H1 (cell line): Measurements from ENCODE around the gene TMEM250. TPM values are rescaled to one million over a fixed set of nuclear protein-coding genes. Genes with fewer than 3 reads are reported as not detected.

Experiments
- CTCF ChIA-PET: fragments of 300-600 bp; sonication (Branson Sonifier 250); formaldehyde crosslinking; loops from one replicate; lab custom pipeline; 2021; ENCODE audit not compliant: partially characterized antibody; lab: Charles Lee
- POLR2A ChIA-PET: fragments of 300-600 bp; sonication (Branson Sonifier 250); formaldehyde crosslinking; loops from one replicate; lab custom pipeline; 2021; ENCODE audit warnings: inconsistent platforms; ENCODE audit not compliant: partially characterized antibody; lab: Charles Lee
- DNase-seq, 2 experiments: peaks; one replicate each; pipeline versions ENCODE4 v3.0.0 to v3.0.0-alpha.2; 2010 to 2022; ENCODE audit warnings: low spot score in 2 of 2, low read depth in 1 of 2, mixed read lengths in 1 of 2
- FAIRE-seq: peaks from 2 replicates; lab custom pipeline; 2011; peaks lifted over from hg19 to GRCh38; lab: Jason Lieb, UNC
- H2AFZ ChIP-seq: 2 replicates; pipeline ENCODE4 v1.8.1; 2012; ENCODE audit warnings: low read length, inconsistent platforms
- H2AK5ac ChIP-seq: 2 replicates; pipeline ENCODE4 v1.6.1; 2013; ENCODE audit warnings: low read depth, low read length
- H2BK120ac ChIP-seq: replicated peaks from 2 replicates; pipeline ENCODE3; 2013; ENCODE audit warnings: low read depth, low read length, inconsistent platforms
- H2BK12ac ChIP-seq: 2 replicates; pipeline ENCODE4 v1.6.1; 2013; ENCODE audit warnings: low read depth, low read length
- H2BK15ac ChIP-seq: 2 replicates; pipeline ENCODE4 v1.6.1; 2013; ENCODE audit warnings: low read length
- H2BK20ac ChIP-seq: 2 replicates; pipeline ENCODE4 v1.6.1; 2013; ENCODE audit warnings: low read length
- H2BK5ac ChIP-seq: 2 replicates; pipeline ENCODE4 v1.6.1; 2013; ENCODE audit warnings: low read depth, low read length
- H3K14ac ChIP-seq: 2 replicates; pipeline ENCODE4 v1.6.1; 2013; ENCODE audit warnings: inconsistent platforms; ENCODE audit not compliant: insufficient read length
- H3K18ac ChIP-seq: 2 replicates; pipeline ENCODE4 v1.6.1; 2013; ENCODE audit warnings: low read length; ENCODE audit errors: extremely low read depth
- H3K23ac ChIP-seq: 2 replicates; pipeline ENCODE4 v1.6.1; 2013; ENCODE audit warnings: inconsistent platforms; ENCODE audit not compliant: insufficient read length
- H3K23me2 ChIP-seq: 2 replicates; pipeline ENCODE4 v1.6.1; 2013; ENCODE audit warnings: low read depth, low read length
- H3K27ac ChIP-seq: 2 replicates; pipeline ENCODE4 v1.6.1; 2011; ENCODE audit warnings: low read depth, low read length, inconsistent platforms
- H3K27me3 ChIP-seq, 4 experiments: replicated peaks in 1 of 4; 1 replicate in 1 of 4; 2 replicates in 3 of 4; pipeline versions ENCODE4 v1.6.1 to v1.8.1; 2011 to 2013; ENCODE audit warnings: low read length in 3 of 4, mild to moderate bottlenecking in 3 of 4, inconsistent platforms in 2 of 4, mixed read lengths in 2 of 4, moderate library complexity in 1 of 4; ENCODE audit not compliant: control insufficient read depth in 3 of 4, insufficient read depth in 3 of 4; ENCODE audit errors: extremely low read depth in 1 of 4
- H3K36me3 ChIP-seq, 4 experiments: 2 replicates each; pipeline versions ENCODE4 v1.6.1 to v1.8.1; 2011 to 2013; ENCODE audit warnings: mild to moderate bottlenecking in 4 of 4, low read length in 3 of 4, moderate library complexity in 2 of 4, control low read depth in 1 of 4, inconsistent platforms in 1 of 4; ENCODE audit not compliant: insufficient read depth in 4 of 4, control insufficient read depth in 2 of 4
- H3K4ac ChIP-seq: replicated peaks from 2 replicates; pipeline ENCODE3; 2013; ENCODE audit warnings: low read length, low read depth, mixed read lengths, inconsistent platforms; ENCODE audit not compliant: insufficient read length
- H3K4me1 ChIP-seq, 4 experiments: replicated peaks in 1 of 4; 1 replicate in 1 of 4; 2 replicates in 3 of 4; pipeline versions ENCODE4 v1.6.1 to v1.8.1; 2011 to 2013; ENCODE audit warnings: low read length in 3 of 4, inconsistent platforms in 2 of 4, mixed read lengths in 1 of 4; ENCODE audit not compliant: insufficient read depth in 4 of 4, control insufficient read depth in 3 of 4
- H3K4me2 ChIP-seq, 2 experiments: 2 replicates each; pipeline versions ENCODE4 v1.6.1 to v1.8.1; 2011 to 2013; ENCODE audit warnings: low read depth in 2 of 2, low read length in 2 of 2, control low read depth in 1 of 2, inconsistent platforms in 1 of 2, mild to moderate bottlenecking in 1 of 2; ENCODE audit not compliant: insufficient read depth in 1 of 2
- H3K4me3 ChIP-seq, 4 experiments: fragments of 200-600, 300-600 bp in 1 of 4; sonication (generic), shearing (Covaris generic), sonication (Bioruptor Twin) in 1 of 4; 2 replicates each; pipeline versions ENCODE4 v1.5.1 to v1.8.1; 2011 to 2016; ENCODE audit warnings: low read length in 4 of 4, low read depth in 3 of 4, control low read depth in 2 of 4, inconsistent platforms in 2 of 4, mild to moderate bottlenecking in 2 of 4, mixed read lengths in 1 of 4, moderate library complexity in 1 of 4; ENCODE audit not compliant: insufficient read depth in 2 of 4; ENCODE audit errors: extremely low read depth in 1 of 4
- H3K56ac ChIP-seq: replicated peaks from 2 replicates; pipeline ENCODE3; 2013; ENCODE audit warnings: low read depth, mild to moderate bottlenecking, mixed read lengths, low read length, inconsistent platforms; ENCODE audit not compliant: insufficient read length
- H3K79me1 ChIP-seq: 2 replicates; pipeline ENCODE4 v1.6.1; 2013; ENCODE audit warnings: low read depth, low read length, control low read depth
- H3K79me2 ChIP-seq, 2 experiments: 2 replicates each; pipeline versions ENCODE4 v1.6.1 to v1.8.1; 2012 to 2013; ENCODE audit warnings: low read length in 2 of 2, mild to moderate bottlenecking in 2 of 2, inconsistent platforms in 1 of 2; ENCODE audit not compliant: insufficient read depth in 2 of 2, control insufficient read depth in 1 of 2
- H3K9ac ChIP-seq, 4 experiments: replicated peaks in 1 of 4; 1 replicate in 1 of 4; 2 replicates in 3 of 4; pipeline versions ENCODE4 v1.6.1 to v1.8.1; 2011 to 2013; ENCODE audit warnings: low read depth in 3 of 4, low read length in 3 of 4, control low read depth in 2 of 4, mild to moderate bottlenecking in 2 of 4, moderate library complexity in 2 of 4, inconsistent platforms in 1 of 4; ENCODE audit errors: extremely low read depth in 1 of 4
- H3K9me3 ChIP-seq, 2 experiments: 2 replicates each; pipeline versions ENCODE4 v1.6.1 to v1.8.1; 2012 to 2013; ENCODE audit warnings: mild to moderate bottlenecking in 2 of 2, moderate library complexity in 2 of 2, control low read depth in 1 of 2, inconsistent platforms in 1 of 2, low read depth in 1 of 2, low read length in 1 of 2, mixed read lengths in 1 of 2; ENCODE audit not compliant: insufficient read depth in 2 of 2
- H4K20me1 ChIP-seq, 2 experiments: replicated peaks in 1 of 2; 2 replicates each; pipeline versions ENCODE3 to v1.8.1; 2011 to 2013; ENCODE audit warnings: inconsistent platforms in 2 of 2, low read length in 2 of 2, mild to moderate bottlenecking in 1 of 2; ENCODE audit not compliant: insufficient read depth in 2 of 2, control insufficient read depth in 1 of 2
- H4K5ac ChIP-seq: 2 replicates; pipeline ENCODE4 v1.6.1; 2013; ENCODE audit warnings: low read length, low read depth, mixed read lengths, inconsistent platforms; ENCODE audit not compliant: insufficient read length
- H4K8ac ChIP-seq: 2 replicates; pipeline ENCODE4 v1.8.0; 2013; ENCODE audit warnings: mild to moderate bottlenecking, moderate library complexity, low read length, inconsistent platforms; ENCODE audit not compliant: insufficient read depth; ENCODE audit errors: extremely low read depth
- H4K91ac ChIP-seq: replicated peaks from 2 replicates; pipeline ENCODE3; 2013; ENCODE audit warnings: low read length, mixed read lengths, inconsistent platforms; ENCODE audit not compliant: insufficient read length
- BCL11A ChIP-seq, 2 experiments: IDR thresholded peaks; one replicate each; pipeline ENCODE4 v1.6.1; 2011; ENCODE audit warnings: low read depth in 2 of 2, low read length in 2 of 2, mild to moderate bottlenecking in 2 of 2
- EP300 ChIP-seq, 2 experiments: IDR thresholded peaks; 1 replicate in 1 of 2; 2 replicates in 1 of 2; pipeline ENCODE4 v1.6.1; 2011 to 2012; ENCODE audit warnings: low read depth in 2 of 2, low read length in 2 of 2, mild to moderate bottlenecking in 2 of 2, borderline replicate concordance in 1 of 2, inconsistent platforms in 1 of 2, moderate library complexity in 1 of 2
- JUND ChIP-seq: IDR thresholded peaks from 2 replicates; pipeline ENCODE4 v1.6.1; 2011; ENCODE audit warnings: mild to moderate bottlenecking, improper control_type of control experiment, low read length
- YY1 ChIP-seq: IDR thresholded peaks from 2 replicates; pipeline ENCODE4 v1.6.1; 2011; ENCODE audit warnings: low read depth, mild to moderate bottlenecking, low read length
- WGBS, 2 experiments: shearing (Covaris generic) in 1 of 2; methylation state at CpG; one replicate each; pipeline versions ENCODE4 v1.1.6 to v1.1.7; 2013 to 2015; ENCODE audit warnings: low lambda C conversion rate in 2 of 2, mixed read lengths in 2 of 2, inconsistent platforms in 1 of 2, low coverage in 1 of 2, missing lambda C conversion rate in 1 of 2; ENCODE audit not compliant: insufficient replicate concordance in 2 of 2, insufficient coverage in 1 of 2, insufficient read length in 1 of 2; ENCODE audit errors: extremely low coverage in 1 of 2, missing lambda C conversion rate in 1 of 2; 5-methylcytosine and 5-hydroxymethylcytosine counted together
- polyA plus RNA-seq, 7 experiments: library from polyadenylated mRNA; depleted of rRNA in 3 of 7; stranded (reverse) in 5 of 7; unstranded in 2 of 7; fragments of >200 nt in 5 of 7; fragments of 200-250 nt in 2 of 7; gene quantifications; 1 replicate in 5 of 7; 2 replicates in 1 of 7; 4 replicates in 1 of 7; pipeline versions ENCODE4 v1.2.1 to v1.2.3, GENCODE V29; 2011 to 2013; ENCODE audit warnings: missing spikeins in 2 of 7, mixed read lengths in 2 of 7
- total RNA-seq: library from RNA; stranded (reverse); fragmentation: NEBNext Ultra II Directional; extraction: Animal tissue kit (Norgen Biotek cat#: 25700); gene quantifications from 2 replicates; pipeline ENCODE4 v1.2.1, GENCODE V29; 2021
- TF ChIP-seq, protein P1 (sequence below), 3 experiments: IDR thresholded peaks; 1 replicate in 2 of 3; 2 replicates in 1 of 3; pipeline versions ENCODE4 v1.5.1 to v1.6.1; 2011; ENCODE audit warnings: low read length in 3 of 3, mild to moderate bottlenecking in 3 of 3, inconsistent platforms in 2 of 3, low read depth in 1 of 3, moderate library complexity in 1 of 3; ENCODE audit not compliant: insufficient read depth in 1 of 3; ENCODE audit errors: control extremely low read depth in 1 of 3
- TF ChIP-seq, protein P2 (sequence below): IDR thresholded peaks from 2 replicates; pipeline ENCODE4 v1.6.1; 2012; ENCODE audit warnings: inconsistent platforms

TMEM250 gene
- total and polyA plus RNA-seq, 2 of the 8 experiments (the other 6 are each of a cell fraction or from before 2014, with no cell fraction given) = 22.3 to 34.9 TPM

DNA sequence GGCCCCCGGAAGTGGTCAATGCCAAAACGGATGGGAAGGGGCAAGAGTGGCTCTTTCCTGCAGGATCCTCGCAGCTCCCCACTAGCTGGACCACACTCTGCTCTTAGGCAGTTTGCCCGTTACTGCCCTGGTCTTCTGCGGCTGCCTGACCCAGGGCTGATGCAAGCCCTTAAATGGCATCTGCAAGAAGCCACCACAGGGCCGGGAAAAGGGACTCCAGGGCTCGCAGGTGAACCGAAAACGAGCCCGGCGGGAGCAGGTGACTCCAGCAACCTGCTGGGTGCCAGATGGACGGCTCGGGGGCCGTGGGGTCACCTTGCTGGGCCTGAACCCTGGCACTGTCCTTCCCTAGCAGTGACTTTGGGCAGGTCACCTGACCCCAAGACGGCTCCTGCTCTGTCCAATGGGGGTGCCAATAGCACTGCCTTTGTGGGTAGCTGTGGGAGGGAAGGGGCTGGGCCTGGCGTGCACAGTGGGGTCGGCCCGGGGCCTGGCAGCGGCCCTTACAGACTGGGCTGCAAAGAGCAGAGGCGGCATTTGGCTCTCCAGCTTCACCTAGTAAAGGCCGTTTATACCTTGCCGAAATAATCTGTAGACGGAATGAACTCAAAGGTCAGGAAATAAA lies 1.3 kb downstream of the TMEM250 start:
- Histone ChIP-seq H2BK5ac (peak overlapping the region; percentile 54; the same call in 1 of the 2 replicates), H2BK15ac (no peak overlapping the region), H2AFZ (no peak overlapping the region), H3K27ac (no peak overlapping the region), H3K23me2 (no peaks in the 10 kb centered on the region; the same call in 1 of the 2 replicates), H4K5ac (peak overlapping the region; percentile 57), H2BK20ac (no peak overlapping the region), H3K23ac (no peak overlapping the region), H3K4ac (no peak overlapping the region), H3K9ac (peak overlapping the region in 1 of 4 experiments; percentile 51; a peak in 3 of 7 replicates), H3K4me1 (peaks cover 0 to 13% (median 7%) of the 10 kb centered on the region in 4 experiments; a peak in 5 of 7 replicates), H2AK5ac (no peak overlapping the region), H3K4me3 (peak overlapping the region; percentile 50 to 79 (median 56)), H3K4me2 (peak overlapping the region; percentile 63 to 75), H4K8ac (no peak overlapping the region; the same call in 1 of the 2 replicates), H3K27me3 (no peaks in the 10 kb centered on the region), H3K18ac (peak overlapping the region; percentile 78), H3K56ac (peak overlapping the region; percentile 32), H4K91ac (peak overlapping the region; percentile 11), H3K79me1 (0 out of 2 replicates have a peak, but pooled peaks cover 3% of the 10 kb centered on the region), H2BK12ac (peak overlapping the region; percentile 61; the same call in 1 of the 2 replicates), H2BK120ac (no peak overlapping the region), H4K20me1 (peaks cover 0 to 5% of the 10 kb centered on the region in 2 experiments), H3K14ac (no peak overlapping the region), H3K9me3 (no peaks in the 10 kb centered on the region), H3K79me2 (peaks cover 0 to 7% of the 10 kb centered on the region in 2 experiments; a peak in 1 of 4 replicates), H3K36me3 (peaks cover 0 to 12% (median 4%) of the 10 kb centered on the region in 4 experiments; a peak in 5 of 8 replicates)
- FAIRE-seq = no peak
- WGBS, 2 experiments = 74% methylated on average over 23 of the region's 23 CpGs; no CpG with 5 or more reads in 1 of the 2 experiments
- POLR2A ChIA-PET = interaction anchor here (0.6 to 4.5 kb wide), 13 partner anchors 12 to 156 kb away, joined by 3 to 40 read pairs (median 3); partner anchors contain the start of genes NACC2 and UBAC1
- TF ChIP-seq, protein P1, sequence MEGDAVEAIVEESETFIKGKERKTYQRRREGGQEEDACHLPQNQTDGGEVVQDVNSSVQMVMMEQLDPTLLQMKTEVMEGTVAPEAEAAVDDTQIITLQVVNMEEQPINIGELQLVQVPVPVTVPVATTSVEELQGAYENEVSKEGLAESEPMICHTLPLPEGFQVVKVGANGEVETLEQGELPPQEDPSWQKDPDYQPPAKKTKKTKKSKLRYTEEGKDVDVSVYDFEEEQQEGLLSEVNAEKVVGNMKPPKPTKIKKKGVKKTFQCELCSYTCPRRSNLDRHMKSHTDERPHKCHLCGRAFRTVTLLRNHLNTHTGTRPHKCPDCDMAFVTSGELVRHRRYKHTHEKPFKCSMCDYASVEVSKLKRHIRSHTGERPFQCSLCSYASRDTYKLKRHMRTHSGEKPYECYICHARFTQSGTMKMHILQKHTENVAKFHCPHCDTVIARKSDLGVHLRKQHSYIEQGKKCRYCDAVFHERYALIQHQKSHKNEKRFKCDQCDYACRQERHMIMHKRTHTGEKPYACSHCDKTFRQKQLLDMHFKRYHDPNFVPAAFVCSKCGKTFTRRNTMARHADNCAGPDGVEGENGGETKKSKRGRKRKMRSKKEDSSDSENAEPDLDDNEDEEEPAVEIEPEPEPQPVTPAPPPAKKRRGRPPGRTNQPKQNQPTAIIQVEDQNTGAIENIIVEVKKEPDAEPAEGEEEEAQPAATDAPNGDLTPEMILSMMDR (IDR thresholded peaks at IDR 0.05; ENCODE audit: control extremely low read depth in 1 of 3, insufficient read depth in 1 of 3, low read depth in 1 of 3, low read length in 3 of 3) = no peak
- TF ChIP-seq JUND (no peak), YY1 (no peak), EP300 (IDR thresholded peaks at IDR 0.05; ENCODE audit: borderline replicate concordance in 1 of 2, low read depth in 2 of 2, low read length in 2 of 2) (no peak), BCL11A (IDR thresholded peaks at IDR 0.05; ENCODE audit: low read depth in 2 of 2, low read length in 2 of 2) (peak in 1 of 2 experiments; percentile 5)
- TF ChIP-seq, protein P2, sequence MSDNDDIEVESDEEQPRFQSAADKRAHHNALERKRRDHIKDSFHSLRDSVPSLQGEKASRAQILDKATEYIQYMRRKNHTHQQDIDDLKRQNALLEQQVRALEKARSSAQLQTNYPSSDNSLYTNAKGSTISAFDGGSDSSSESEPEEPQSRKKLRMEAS = no peak
- CTCF ChIA-PET = interaction anchor here (0.8 to 2.5 kb wide), 9 partner anchors 11 to 207 kb away, joined by 3 to 16 read pairs (median 6); no protein-coding TSS in a partner anchor
- DNase-seq = no peak
